ENCODE measurements around the gene BABAM2.

- no peak for TF ChIP-seq CTCF (IDR thresholded peaks at IDR 0.05)
- no peak for TF ChIP-seq POLR2A (IDR thresholded peaks at IDR 0.05)
- TF ChIP-seq EP300 (IDR thresholded peaks at IDR 0.05) = no peak
Observed at GRCh38 chr2:28373854-28374253, 483.3 kb downstream of the BABAM2 start.
